Metanephros (tissue), 1 donor: Measurements from ENCODE around the gene DCAF8. TPM values are rescaled to one million over a fixed set of nuclear protein-coding genes. Genes with fewer than 3 reads are reported as not detected.

ENCODE experiments used
- total RNA-seq: library from RNA; depleted of rRNA; stranded (reverse); fragments of >200 nt; gene quantifications from one replicate; pipeline ENCODE4 v1.2.3, GENCODE V29; 2014

The DCAF8 gene
- 148 TPM for total RNA-seq

DNA sequence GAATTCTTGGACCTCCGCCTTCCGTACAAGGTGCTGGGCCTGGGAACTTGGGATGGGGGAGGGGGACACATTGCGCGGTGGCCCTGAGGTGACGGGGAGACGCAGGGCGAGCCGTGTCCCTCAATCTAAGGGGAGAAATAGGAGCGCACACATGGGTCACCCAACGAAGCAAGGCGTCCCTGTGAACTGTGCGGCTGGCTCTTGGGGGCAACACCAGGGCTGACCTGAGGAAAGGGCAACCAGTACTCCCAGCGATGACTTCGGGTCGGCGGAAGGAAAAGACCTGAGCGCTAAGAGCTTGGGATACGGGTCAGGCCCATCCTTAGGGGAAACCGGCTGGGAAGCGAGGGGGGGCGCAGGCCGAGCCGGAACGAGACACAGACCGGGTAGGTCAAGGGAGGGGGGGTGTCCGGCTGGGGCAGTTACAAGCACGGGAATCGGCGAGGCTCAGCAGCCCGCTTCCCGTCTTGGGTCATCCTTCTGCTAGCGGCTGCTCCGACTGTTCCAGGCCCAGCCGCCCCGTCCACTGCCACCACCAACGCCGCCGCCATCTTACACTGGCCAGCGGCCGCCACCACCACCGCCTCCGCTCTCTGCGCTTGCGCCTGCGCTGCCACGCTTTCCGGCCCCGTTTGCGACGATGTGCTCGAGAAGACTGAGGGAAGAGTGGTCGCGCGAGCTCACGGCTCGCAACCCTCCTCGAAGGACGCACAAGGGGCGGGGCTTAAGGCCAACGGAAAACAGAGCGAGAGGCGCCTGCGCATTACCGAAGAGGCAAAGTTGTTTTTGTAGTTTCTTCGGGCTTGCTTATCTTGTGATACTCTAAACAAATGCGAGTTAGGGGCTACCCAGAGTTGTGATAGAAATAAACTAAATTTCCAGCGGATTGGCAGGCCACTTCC lies at the start of gene DCAF8:
DCAF8 (minus strand) TSS at position 657 of the 902 bp plus-strand sequence. CDS start 18,541 bp downstream, outside the sequence.

DNA sequence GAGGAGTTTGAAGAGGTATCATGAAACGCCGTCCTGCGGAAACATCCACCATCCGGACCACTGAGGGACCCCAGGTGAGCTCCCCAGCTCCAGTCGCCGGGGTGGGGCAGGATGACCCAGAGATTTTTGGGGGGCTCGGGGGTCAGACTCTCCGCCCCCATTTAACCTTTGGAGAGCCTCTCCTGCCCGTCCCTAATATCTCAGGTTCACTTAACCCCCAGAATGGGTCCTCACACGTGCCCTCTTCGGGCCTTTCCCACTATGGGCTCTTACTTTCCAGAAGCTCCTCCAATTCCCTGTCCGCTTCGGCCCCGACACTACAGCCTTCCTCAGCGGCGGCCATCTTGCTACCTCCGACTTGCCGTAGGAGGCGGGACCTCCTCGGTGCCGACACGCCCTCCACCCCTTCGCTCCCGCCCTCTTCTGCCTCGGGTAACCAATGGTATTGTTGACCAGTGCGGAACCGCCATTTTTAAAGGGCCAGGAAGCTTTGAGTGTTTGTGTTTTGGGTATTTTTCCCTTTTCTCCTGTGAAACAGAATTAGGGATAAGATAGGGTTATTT lies 22.5 kb upstream of the DCAF8 start, which contains the start of gene PEX19:
PEX19 (minus strand) TSS at position 352 of the 563 bp plus-strand sequence; CDS start at position 343, 9 bp downstream.

GRCh38 chr1:160205242-160206035 lies 56.9 kb downstream of the DCAF8 start, which contains the start of gene PEA15:
Gene PEA15, plus strand, starts transcription at chr1:160205384. Its CDS starts 6,161 bp downstream, at chr1:160211545.

GRCh38 chr1:160189649-160190625 lies 72.4 kb downstream of the DCAF8 start, which contains the start of gene CASQ1:
Gene CASQ1, plus strand, starts transcription at chr1:160190575. Its CDS starts 177 bp downstream, at chr1:160190752.

Other genes starting within 250 kb of the DCAF8 start
- gene PIGM, start 230.6 kb downstream of the DCAF8 start, total RNA-seq, result 5.7 TPM
- gene KCNJ10, start 192.4 kb downstream of the DCAF8 start, total RNA-seq, result 12.7 TPM
- 0.12 TPM for gene KCNJ9, start 181.0 kb downstream of the DCAF8 start, total RNA-seq
- gene IGSF8, start 163.9 kb downstream of the DCAF8 start, total RNA-seq, result 32.8 TPM
- 36.4 TPM for gene ATP1A2, start 146.8 kb downstream of the DCAF8 start, total RNA-seq
- 0.76 TPM for gene ATP1A4, start 110.9 kb downstream of the DCAF8 start, total RNA-seq
- gene CASQ1, start 72.0 kb downstream of the DCAF8 start, total RNA-seq, result 103 TPM
- 43.7 TPM for gene PEA15, start 57.2 kb downstream of the DCAF8 start, total RNA-seq
- 58.0 TPM for gene PEX19, start 22.6 kb upstream of the DCAF8 start, total RNA-seq
- 127 TPM for gene COPA, start 80.7 kb upstream of the DCAF8 start, total RNA-seq
- gene NCSTN, start 80.8 kb upstream of the DCAF8 start, total RNA-seq, result 102 TPM
- not detected for gene NHLH1, start 104.5 kb upstream of the DCAF8 start, total RNA-seq
- 15.5 TPM for gene VANGL2, start 138.0 kb upstream of the DCAF8 start, total RNA-seq